Activated effector memory CD4-positive, alpha-beta T cell treated with Interleukin-2 at 50 U/mL for 16 hours (primary cell): Measurements from ENCODE around the gene SENP7.
A peak's percentile ranks its signal among the peaks of the same experiment; 100 is the strongest.
"Not testable (repeated sequence)": the region's sequence is repeated elsewhere in the genome, so short reads cannot be mapped to it uniquely, and the experiment has no call there.

Experiments used
- DNase-seq: peaks from one replicate; pipeline ENCODE4 v3.0.0-alpha.2; 2020

Gene SENP7, protein sequence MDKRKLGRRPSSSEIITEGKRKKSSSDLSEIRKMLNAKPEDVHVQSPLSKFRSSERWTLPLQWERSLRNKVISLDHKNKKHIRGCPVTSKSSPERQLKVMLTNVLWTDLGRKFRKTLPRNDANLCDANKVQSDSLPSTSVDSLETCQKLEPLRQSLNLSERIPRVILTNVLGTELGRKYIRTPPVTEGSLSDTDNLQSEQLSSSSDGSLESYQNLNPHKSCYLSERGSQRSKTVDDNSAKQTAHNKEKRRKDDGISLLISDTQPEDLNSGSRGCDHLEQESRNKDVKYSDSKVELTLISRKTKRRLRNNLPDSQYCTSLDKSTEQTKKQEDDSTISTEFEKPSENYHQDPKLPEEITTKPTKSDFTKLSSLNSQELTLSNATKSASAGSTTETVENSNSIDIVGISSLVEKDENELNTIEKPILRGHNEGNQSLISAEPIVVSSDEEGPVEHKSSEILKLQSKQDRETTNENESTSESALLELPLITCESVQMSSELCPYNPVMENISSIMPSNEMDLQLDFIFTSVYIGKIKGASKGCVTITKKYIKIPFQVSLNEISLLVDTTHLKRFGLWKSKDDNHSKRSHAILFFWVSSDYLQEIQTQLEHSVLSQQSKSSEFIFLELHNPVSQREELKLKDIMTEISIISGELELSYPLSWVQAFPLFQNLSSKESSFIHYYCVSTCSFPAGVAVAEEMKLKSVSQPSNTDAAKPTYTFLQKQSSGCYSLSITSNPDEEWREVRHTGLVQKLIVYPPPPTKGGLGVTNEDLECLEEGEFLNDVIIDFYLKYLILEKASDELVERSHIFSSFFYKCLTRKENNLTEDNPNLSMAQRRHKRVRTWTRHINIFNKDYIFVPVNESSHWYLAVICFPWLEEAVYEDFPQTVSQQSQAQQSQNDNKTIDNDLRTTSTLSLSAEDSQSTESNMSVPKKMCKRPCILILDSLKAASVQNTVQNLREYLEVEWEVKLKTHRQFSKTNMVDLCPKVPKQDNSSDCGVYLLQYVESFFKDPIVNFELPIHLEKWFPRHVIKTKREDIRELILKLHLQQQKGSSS

DNA sequence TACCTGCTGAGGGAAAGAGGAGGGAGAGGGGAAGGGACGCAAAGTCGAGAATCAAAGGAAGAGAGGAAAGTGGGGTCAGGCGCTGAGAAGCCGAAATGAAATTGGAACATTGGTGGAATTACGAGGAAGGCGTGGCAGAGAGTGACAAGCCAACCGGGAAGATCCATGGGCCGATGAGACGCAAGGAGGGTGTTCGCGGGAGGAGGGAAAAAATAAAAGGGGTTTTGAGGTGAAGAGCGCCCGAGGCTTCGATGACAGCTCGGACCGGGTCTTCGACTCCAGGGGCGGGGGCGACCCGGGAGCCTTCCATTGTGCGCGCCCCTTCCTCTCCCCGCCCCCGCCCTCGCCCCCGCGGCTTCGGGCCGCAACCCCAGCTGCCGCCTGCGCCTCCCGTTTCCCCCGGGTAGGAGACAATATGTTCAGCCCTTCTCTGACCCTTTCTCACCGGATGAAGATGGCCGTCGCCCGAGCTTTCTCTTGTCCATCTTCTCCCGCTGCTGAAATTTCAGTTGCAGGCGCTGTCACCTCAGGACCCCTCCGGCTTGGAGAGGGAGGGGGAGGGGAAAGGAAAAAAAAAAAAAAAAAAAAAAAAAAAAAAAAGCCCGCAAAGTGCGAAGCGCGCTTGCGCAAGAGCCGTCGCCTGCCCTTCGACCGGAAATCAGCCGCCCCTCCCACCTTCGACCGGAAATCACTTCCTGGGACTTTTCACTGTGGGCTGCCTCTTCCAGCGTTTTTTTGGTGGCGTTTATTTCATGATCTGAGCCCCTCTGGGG, at the start of gene SENP7:
TSS of gene SENP7 (minus strand) at position 567 of the 773 bp plus-strand sequence. CDS start at position 485, 82 bp downstream.
- peak; percentile 67 for DNase-seq

DNA sequence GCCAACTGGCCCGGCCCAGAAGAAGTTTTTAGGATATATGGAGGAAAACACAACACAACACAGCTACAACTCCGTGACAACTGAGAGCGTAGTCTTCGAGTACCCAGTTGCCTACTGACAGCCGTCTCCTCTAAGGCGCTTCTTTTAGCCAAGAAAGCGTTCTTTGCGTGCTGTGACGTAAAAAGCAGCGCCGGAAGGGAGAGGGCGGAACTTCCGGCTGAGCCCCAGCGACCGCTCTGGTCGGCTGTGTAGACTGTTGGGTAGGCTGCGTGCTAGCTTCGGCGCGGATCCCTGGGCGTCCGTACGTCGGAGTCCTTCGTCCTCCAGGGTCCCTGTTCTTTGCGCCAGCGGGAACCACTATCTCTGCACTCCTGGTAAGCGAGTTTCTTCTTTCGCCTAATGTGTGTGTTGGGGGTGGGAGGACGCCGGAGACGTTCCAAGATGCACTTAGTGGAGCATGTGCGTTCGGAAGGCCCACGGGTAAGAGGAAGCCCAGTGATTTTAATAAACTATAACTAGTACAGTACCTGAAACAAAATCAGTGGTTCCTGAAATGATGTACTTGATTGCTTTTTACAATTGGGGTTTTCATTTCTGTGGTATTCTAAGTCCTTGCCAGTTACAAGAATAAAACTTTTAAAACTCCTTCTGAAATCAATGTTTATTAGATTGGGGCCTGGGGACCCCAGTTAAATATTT, 48.8 kb upstream of the SENP7 start, which contains the start of gene TRMT10C:
TSS of gene TRMT10C (plus strand) at position 239 of the 699 bp plus-strand sequence. CDS start 2,914 bp downstream, outside the sequence.
- peak; percentile 92 for DNase-seq

GRCh38 chr3:101556064-101556463, 43.1 kb upstream of the SENP7 start:
- no peak for DNase-seq

DNA sequence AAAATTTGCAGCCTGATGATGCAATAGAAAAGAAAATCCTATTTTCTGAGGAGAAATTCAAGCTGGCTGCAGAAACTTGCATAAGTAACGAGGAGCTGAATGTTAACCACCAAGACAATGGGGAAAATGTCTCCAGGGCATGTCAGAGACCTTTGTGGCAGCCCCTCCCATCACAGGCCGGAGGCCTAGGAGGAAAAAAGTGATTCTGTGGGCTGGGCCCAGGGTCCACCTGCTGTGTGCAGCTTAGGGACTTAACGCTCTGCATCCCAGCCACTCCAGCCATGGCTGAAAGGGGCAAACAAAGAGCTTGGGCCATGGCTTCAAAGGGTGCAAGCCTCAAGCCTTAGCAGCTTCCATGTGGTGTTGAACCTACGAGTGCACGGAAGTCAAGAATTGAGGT, 40.4 kb upstream of the SENP7 start:
- DNase-seq: not testable (repeated sequence)

DNA sequence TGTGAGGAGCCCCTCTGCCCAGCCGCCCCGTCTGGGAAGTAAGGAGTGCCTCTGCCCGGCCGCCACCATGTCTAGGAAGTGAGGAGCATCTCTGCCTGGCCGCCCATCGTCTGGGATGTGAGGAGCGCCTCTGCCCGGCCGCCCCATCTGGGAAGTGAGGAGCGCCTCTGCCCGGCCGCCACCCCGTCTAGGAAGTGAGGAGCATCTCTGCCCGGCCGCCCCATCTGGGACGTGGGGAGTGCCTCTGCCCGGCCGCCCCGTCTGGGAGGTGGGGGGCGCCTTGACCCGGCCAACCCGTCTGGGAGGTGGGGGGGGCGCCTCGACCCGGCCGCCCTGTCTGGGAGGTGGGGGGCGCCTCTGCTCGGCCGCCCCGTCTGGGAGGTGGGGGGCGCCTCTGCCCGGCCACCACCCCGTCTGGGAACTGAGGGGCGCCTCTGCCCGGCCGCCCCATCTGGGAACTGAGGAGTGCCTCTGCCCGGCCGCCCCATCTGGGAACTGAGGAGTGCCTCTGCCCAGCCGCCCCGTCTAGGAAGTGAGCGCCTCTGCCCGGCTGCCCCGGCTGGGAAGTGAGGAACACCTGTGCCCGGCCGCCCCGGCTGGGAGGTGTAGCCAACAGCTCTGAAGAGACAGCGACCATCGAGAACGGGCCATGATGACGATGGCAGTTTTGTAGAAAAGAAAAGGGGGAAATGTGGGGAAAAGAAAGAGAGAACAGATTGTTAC, 38.5 kb upstream of the SENP7 start:
- not testable (repeated sequence) for DNase-seq

- DNase-seq: no peak
Measured at GRCh38 chr3:101549473-101549872, 36.5 kb upstream of the SENP7 start.

DNA sequence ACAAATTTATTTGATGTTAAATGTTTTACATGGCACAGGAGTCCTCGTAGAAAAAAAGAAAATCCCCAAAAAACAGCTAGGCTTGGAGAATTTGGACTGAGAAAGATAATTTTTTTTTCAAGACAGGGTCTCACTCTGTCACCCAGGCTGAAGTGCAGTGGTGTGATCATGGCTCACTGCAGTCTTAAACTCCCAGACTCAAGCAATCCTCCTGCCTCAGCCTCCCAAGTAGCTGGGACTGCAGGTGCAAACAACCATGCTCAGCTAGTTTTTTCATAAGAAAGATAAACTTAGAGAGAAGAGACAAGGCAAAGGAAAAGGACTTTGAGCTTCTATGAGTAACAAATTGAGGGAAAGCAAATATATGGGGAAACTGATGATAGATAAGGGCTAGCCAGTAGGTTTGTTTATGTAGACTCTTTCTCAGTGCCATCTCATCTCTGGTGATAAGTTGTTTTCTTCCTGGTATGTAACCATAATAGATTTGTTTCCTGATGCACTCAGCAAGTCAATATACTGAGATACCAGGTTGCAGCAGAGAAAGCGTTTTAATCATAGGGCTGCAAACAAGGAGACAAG, 35.6 kb upstream of the SENP7 start:
- no peak for DNase-seq

DNA sequence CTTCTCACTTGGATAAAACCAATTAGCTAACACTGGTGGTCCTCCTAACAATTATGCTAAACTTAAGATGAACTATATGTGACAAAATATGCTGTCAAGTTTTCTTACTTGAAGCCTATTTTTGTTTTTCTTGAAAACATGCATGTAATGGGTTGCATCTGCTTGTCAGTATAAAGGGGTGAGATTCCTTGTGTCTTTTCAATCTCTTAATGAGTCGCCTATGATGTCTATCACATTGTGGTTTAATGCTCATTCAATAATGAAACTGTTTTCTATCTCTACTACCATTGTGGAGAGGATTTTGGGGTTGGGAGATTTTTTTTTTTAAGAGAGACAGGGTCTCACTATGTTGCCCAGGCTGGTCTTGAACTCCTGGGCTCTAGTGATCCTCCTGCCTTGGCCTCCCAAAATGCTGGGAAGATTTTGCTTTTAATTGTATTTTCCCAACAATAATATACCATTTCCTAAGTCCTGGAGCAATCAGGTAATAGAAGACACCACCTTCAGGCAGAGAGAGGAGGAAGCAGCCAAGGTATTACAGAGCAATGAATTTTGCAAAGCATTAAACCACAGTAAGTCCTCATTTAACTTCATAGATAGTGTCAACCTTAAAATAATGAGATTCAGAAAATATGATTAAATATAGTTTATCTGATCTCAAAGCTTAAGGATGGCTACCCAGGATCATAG, 31.3 kb upstream of the SENP7 start:
- no peak for DNase-seq

DNA sequence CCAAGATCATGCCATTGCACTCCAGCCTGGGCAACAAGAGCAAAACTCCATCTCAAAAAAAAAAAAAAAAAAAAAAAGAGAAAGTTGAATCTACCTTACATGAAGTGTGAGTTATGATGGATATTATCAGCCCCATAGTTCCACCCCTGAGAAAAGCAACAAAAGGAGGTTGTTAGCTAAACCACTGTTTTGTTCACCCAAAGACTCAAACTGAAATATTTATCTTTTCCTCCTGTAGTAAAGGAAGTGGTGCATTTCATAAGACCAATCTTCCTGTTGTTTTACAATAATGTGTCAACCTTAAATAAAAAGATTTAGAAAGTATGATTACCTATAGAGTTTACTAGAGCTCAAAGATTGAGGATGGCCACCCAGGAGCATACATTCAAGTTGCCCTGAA, 29.9 kb upstream of the SENP7 start:
- no peak for DNase-seq

DNA sequence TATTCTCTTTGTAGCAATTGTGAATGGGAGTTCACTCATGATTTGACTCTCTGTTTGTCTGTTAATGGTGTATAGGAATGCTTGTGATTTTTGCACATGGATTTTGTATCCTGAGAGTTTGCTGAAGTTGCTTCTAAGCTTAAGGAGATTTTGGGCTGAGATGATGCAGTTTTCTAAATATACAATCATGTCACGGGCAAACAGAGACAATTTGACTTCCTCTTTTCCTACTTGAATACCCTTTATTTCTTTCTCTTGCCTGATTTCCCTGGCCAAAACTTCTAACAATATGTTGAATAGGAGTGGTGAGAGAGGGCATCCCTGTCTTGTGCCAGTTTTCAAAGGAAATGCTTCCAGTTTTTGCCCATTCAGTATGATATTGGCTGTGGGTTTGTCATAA, 23.9 kb upstream of the SENP7 start:
- not testable (repeated sequence) for DNase-seq

DNA sequence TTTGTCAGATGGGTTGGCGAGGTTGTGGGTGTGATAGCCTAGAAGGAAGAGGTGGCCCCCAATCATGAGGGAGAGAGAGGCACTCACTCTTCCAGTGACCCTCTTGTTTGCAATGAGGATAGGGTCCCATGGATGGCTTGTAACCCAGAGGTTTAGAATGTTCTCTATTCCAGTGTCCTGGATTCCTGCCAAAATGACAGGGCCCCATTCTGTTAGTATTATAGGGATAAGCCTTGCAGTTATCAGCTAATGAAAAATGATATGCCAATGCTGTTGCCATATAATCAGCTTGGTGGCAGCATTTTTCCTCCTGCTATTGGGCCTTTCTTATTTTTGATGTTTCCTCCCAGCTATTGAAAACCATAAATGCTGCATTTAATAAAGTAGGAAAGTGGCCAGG, 23.3 kb upstream of the SENP7 start:
- no peak for DNase-seq

GRCh38 chr3:101535221-101535620, 22.2 kb upstream of the SENP7 start:
- DNase-seq: no peak

GRCh38 chr3:101533603-101533968, 20.6 kb upstream of the SENP7 start:
- DNase-seq: no peak

DNA sequence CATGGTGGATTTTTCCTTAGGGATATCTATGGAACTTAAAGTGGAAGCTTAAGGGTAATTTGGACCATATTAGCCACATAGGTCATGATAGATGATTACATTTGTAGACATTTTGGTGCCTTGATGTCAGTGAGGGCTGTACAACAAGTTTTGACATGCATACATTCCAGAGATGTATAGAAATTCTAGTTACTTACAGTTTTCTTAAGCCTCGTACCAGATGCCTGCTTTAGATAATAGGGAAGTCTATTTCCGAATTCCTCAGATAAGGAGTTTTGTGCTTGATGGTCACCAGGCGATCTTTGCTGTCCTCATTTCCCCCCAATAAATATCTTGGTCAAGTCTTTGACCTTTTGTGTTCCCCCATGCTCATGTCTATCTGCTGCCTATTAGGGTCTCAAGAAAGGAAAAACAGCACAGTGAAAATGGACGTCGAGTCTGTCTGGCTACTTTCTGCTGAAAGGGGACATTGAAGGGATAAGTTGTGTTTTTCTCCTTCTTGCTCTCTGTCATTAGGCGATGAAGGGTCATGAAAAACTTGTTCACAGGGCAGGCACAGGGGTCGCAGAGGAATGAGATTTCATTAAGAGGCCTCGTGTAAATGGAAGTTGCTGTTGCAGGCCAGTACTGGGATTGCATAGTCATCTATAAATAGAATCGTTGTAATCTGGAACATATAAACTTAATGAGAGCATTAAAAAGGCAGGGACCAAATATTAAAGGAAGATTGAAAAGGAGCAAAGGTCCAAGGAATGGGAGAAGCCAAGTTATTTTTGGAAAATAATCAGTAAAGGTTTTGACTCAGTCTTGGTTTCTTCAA, 20.0 kb upstream of the SENP7 start:
- DNase-seq: no peak

GRCh38 chr3:101531473-101532086, 18.6 kb upstream of the SENP7 start:
- DNase-seq: no peak

- DNase-seq: no peak
Measured at GRCh38 chr3:101530686-101531047, 17.7 kb upstream of the SENP7 start.

- DNase-seq: no peak
Measured at GRCh38 chr3:101529816-101530685, 17.0 kb upstream of the SENP7 start.

- no peak for DNase-seq
Measured at GRCh38 chr3:101527906-101528305, 14.9 kb upstream of the SENP7 start.
